ENCODE data around the gene CCDC68. TPM values are rescaled to one million over a fixed set of nuclear protein-coding genes. Genes with fewer than 3 reads are reported as not detected.

Gene CCDC68, protein sequence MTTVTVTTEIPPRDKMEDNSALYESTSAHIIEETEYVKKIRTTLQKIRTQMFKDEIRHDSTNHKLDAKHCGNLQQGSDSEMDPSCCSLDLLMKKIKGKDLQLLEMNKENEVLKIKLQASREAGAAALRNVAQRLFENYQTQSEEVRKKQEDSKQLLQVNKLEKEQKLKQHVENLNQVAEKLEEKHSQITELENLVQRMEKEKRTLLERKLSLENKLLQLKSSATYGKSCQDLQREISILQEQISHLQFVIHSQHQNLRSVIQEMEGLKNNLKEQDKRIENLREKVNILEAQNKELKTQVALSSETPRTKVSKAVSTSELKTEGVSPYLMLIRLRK
- 2.3 and 5.9 TPM in 2 replicates for total RNA-seq

DNA sequence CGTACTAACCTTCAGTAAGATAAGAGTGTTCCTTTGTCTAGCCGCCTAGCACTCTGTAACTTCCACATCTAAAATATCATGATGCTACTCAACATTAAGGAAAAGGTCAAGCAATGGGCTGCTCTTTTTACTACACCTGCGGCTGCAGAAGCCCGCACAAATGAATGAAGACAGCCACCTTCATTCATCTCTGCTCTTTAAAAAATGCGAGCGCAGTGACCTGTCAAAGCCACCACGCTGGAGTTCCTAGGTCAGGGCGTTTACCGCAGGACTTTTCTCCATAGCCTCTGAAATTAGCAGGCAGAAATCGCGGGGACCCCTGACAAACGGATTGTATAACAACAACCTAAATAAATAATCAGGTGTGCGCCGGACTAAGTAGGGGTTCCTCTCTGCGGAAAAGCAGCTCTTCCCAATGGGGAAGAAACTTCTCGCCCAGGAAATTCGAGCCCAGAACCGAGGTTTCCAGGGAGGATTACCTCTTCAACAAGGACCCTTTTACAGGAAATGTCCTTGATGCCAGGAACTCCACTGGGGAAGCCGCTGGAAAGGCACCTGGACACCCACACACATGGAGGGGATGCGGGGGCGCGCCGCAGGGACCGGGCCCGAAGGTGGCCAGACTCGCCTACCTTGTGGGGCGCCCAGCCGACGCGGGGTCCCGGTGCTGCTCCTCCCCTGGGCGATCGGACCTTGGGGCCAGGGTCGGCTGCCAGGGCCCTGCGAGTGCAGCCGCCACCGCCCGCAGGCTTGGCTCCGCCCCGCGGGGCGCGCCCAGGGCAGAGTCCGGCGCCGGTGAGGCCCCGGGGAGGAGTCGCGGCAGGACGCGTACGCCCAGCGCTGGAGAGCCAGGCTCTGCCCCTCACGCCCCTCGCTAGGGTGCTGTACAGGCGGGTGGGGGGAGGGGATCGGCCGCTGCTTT is at the start of gene CCDC68:
Gene CCDC68 (minus strand): TSS at position 758 of the 922 bp plus-strand sequence. CDS start 16,670 bp downstream, outside the sequence.

Other genes with a start within 250 kb of the CCDC68 start
- 0.54 and 3.5 TPM in 2 replicates for gene RAB27B, start 131.0 kb downstream of the CCDC68 start, total RNA-seq